Adrenal gland (tissue), 5 donors: ENCODE data around the gene NINL.

Experiments used
- POLR2A ChIP-seq, 2 donors: fragments of 450-650 bp; IDR thresholded peaks; one replicate each; pipeline ENCODE4 v1.6.1; 2017; ENCODE audit warnings: antibody characterized with exemption in 2 of 2, mild to moderate bottlenecking in 2 of 2, moderate library complexity in 1 of 2
- TF ChIP-seq, protein P1 (sequence below), 6 experiments: fragments of 450-650 bp in 4 of 6; fragments of 200-600 bp in 2 of 6; sonication (generic) in 1 of 6; IDR thresholded peaks; 1 replicate in 5 of 6; 2 replicates in 1 of 6; pipeline versions ENCODE4 v1.5.1 to v1.8.0; 2016 to 2021; ENCODE audit warnings: antibody characterized with exemption in 6 of 6, mild to moderate bottlenecking in 2 of 6, moderate library complexity in 1 of 6
- donor health status: DM: no; HTN: no; CAD: no.

DNA sequence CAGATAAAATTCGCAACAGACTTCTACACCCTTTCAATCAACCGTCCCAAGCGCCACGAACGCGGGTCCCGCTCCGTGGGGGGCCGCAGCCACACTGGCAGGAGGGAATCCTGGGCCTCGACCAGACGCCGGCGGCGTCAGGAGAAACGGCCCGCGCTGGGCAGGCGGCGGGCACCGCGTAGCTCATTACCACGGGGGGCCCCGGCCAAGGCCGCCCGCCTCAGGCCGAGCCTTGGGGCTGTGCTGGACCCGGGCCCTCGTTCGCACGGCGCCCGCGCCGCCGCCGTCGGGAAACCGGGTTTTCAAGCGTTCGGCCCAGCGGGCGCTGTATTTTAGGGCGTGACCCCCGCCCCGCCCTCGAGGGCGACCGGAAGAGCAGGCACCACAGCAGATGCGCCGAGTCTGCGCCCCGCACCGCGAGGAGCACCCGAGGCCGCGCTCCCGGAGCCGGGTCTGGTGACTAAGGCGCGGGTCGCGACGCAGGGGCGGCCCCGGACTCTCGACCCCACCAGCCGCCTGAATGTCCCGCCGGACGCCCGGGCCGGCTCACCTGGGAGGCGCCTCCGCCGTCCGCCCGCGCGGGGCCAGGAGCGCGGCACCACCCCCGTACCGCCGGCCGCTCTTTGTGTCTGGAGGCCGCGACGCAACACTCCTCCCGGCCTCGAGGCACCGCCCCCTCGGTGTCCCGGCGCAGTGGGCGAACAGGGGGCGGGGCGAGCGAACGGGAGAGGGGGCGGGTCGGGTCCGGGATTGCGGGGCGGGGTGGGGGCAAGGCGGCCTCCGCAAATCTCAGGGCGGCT, at the start of gene NINL:
- TF ChIP-seq, protein P1, sequence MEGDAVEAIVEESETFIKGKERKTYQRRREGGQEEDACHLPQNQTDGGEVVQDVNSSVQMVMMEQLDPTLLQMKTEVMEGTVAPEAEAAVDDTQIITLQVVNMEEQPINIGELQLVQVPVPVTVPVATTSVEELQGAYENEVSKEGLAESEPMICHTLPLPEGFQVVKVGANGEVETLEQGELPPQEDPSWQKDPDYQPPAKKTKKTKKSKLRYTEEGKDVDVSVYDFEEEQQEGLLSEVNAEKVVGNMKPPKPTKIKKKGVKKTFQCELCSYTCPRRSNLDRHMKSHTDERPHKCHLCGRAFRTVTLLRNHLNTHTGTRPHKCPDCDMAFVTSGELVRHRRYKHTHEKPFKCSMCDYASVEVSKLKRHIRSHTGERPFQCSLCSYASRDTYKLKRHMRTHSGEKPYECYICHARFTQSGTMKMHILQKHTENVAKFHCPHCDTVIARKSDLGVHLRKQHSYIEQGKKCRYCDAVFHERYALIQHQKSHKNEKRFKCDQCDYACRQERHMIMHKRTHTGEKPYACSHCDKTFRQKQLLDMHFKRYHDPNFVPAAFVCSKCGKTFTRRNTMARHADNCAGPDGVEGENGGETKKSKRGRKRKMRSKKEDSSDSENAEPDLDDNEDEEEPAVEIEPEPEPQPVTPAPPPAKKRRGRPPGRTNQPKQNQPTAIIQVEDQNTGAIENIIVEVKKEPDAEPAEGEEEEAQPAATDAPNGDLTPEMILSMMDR (IDR thresholded peaks at IDR 0.05): no peak
- peak; percentile 52 to 82 for TF ChIP-seq POLR2A (IDR thresholded peaks at IDR 0.05)
